Measurements from ENCODE around the gene PPWD1.
"Not testable (repeated sequence)": the region's sequence is repeated elsewhere in the genome, so short reads cannot be mapped to it uniquely, and the experiment has no call there.

The PPWD1 gene

GRCh38 chr5:65562731-65563701 is at the start of gene PPWD1, which contains the start of gene CENPK:
Gene PPWD1, plus strand, starts transcription at chr5:65563296. Its CDS starts 15 bp downstream, at chr5:65563311.
Gene CENPK, minus strand, starts transcription at chr5:65563168. Its CDS starts 8,261 bp downstream, at chr5:65554907.
- DNase-seq = peak; percentile 95

GRCh38 chr5:65525726-65526125 is 37.4 kb upstream of the PPWD1 start:
- DNase-seq = no peak

- no peak for DNase-seq
These were observed 32.2 kb upstream of the PPWD1 start for GRCh38 chr5:65530904-65531303.

DNA sequence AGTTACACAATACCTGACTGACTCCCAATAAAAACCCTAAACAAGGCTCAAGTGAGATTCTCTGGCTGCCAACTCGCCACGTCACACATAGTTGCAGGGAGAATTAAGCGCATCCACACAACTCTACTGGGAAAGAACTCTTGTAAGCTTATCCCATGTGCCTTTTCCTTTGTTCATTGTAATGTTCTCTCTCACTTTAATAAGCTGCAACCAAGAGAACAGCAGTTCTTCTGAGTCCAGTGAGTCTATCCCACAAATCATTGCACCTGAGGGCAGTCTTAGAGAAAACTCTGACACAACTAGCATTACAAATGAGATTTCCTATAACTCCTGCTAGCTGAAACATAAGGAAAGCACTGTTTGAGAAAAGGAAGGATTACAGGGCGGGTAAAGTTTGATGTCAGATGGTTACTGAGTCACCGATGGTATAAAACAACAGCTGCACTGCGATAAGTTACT is 27.5 kb upstream of the PPWD1 start:
- no peak for DNase-seq

DNA sequence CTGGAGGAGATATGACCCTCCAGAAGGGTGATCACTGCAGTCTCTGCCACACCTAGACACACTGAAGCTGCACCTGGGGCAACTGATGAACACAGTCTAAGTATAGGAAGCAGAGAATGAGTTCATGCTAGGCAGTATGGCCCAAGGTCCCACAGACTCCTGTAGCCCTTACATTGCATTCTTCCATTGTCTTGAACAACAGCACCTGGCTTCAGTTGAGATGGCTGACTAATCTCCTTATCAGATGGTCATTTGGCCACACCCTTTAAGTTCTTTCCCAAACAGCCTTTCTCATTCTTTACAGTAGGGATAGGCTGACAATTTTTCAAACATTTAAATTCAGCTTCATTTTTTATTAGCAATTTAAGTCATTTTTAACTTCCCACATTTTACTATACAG is 23.3 kb upstream of the PPWD1 start:
- DNase-seq = no peak

GRCh38 chr5:65544473-65544872 is 18.6 kb upstream of the PPWD1 start:
- DNase-seq = no peak

DNA sequence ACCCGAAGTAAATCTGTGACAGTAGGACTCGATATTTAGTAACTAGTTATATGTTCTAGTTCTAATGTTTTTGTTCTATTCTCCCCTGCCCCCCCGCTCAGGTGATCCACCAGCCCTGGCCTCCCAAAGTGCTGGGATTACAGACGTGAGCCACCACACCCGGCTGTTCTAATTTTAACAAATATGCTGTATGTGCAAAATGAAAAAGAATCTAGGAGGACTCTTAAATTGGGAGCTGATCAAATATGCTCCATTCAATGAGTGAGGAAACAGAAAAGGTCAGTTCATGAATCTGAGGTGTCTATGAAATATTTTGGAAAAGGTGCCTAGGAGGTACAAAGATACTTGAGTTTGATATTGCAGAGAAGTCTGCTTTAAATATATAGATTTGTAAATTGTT is 17.0 kb upstream of the PPWD1 start:
- no peak for DNase-seq

- DNase-seq = no peak
These were observed 14.8 kb upstream of the PPWD1 start for GRCh38 chr5:65548281-65548680.

GRCh38 chr5:65553941-65554340 is 9.2 kb upstream of the PPWD1 start:
- no peak for DNase-seq

DNA sequence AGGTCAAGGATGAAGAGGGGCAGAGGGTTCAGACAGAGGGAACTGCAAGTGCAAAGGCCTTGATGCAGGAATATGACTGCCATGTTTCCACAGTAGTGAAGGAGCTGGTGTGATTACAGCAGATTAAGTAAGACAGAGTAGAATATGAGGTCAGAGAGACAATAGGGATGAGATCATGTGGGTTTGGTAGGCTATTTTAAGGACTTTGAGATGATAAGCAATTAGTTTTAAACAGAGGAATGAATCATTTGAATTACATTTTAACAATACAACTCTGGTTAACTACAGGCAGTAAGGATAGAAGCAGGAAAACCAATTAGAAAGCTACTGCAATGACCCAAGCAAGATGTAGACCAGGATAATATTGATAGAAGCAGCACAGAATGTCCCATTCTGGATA is 7.8 kb upstream of the PPWD1 start:
- DNase-seq = no peak

GRCh38 chr5:65556181-65556580 is 6.9 kb upstream of the PPWD1 start:
- no peak for DNase-seq

GRCh38 chr5:65556718-65557117 is 6.4 kb upstream of the PPWD1 start:
- no peak for DNase-seq

DNA sequence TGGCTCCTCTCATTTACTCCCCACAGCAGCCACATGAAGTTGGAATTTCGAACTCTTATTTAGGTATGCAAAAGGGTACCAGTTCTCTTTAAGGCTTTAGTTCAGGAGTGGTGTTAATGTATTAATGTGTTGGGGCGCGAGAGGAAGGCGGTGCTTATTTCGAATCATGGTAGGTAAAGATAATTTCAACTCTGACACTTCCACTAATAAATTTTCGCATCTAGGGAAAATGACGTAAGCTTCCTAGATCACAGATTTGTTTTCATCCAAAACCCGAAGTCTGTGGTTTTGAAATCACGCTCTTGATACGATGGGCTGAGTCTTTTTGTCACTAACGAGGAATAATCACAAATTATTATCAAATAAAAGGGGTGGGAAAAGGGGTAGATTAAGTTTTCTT is 681 bp downstream of the PPWD1 start:
- DNase-seq = no peak

GRCh38 chr5:65566505-65566904 is 3.4 kb downstream of the PPWD1 start:
- DNase-seq = no peak

DNA sequence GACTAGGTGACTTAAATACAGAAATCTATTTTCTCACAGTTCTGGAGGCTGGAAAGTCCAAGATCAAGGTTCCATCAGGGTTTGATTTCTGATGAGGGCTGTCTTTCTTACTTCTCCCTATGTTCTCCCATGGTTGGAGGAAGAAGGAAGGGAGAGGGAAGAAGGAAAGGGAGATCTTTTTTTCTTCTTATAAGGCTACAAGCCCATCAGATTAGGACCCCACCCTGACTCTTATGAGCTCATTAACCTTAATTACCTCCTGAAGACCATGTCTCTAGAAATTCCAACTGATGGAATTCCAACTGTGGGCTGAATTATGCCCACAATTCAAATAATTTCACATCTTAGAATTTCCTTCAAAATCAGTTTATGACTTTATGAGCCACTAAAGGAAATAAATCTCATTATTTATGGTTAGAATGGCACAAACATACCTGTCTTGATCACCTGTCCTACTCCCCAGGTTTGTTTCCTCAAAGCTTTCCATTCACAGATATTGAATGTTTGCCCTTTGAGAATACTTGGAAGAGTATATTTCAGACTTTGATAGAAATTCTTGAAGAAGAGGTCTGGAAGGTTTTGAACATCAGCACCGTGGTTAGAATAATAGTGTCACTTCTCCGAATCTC is 7.6 kb downstream of the PPWD1 start:
- DNase-seq = no peak

- no peak for DNase-seq
These were observed 14.0 kb downstream of the PPWD1 start for GRCh38 chr5:65577141-65577540.

DNA sequence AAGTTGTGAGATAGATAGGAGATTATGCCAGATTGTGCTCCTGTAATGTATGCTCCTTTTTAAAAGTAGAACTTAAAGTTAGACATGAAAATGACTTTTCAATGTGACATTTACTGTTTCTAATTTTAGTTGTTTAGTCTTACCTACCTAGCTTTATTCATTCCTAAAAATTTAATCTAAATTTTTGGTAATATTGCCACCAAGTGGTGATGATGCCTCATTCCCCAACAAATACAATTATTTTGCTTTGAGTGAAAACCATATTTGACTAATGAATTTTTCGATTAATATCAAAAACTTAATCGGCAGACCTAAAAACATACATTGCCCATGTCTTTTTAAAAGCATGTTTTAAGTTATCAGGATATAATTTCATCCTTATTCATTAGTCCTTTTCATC is 25.6 kb downstream of the PPWD1 start:
- DNase-seq = no peak

DNA sequence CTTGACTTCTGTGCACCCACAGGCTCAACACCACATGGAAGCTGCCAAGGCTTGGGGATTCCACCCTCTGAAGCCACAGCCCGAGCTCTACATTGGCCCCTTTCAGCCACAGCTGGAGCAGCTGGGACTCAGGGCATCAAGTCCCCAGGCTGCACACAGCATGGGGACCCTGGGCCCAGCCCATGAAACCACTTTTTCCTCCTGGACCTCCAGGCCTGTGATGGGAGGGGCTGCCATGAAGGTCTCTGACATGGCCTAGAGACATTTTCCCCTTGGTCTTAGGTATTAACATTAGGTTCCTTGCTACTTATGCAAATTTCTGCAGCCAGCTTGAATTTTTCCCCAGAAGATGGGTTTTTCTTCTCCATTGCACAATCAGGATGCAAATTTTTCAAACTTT is 38.7 kb downstream of the PPWD1 start:
- not testable (repeated sequence) for DNase-seq

GRCh38 chr5:65611524-65611923 is 48.4 kb downstream of the PPWD1 start:
- DNase-seq = no peak

GRCh38 chr5:65612298-65612907 is 49.3 kb downstream of the PPWD1 start:
- no peak for DNase-seq

DNA sequence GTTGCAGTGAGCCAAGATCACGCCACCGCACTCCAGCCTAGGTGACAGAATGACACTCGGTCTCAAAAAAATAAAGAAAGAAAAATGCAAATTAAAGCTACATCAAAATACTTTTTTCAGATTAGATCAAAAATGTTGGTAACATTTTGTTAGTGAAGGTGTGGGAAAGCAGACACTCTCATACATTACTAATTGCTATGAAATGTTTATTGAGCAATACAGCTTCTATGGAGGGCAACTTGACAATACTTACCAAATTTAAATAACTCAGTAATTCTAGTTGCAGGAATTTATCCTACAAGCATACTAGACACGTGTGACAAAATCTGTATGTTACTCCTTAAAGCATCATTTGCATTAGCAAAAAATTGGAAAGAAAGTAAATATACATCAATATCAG is 56.9 kb downstream of the PPWD1 start:
- no peak for DNase-seq

GRCh38 chr5:65621961-65622360 is 58.9 kb downstream of the PPWD1 start:
- DNase-seq = not testable (repeated sequence)

DNA sequence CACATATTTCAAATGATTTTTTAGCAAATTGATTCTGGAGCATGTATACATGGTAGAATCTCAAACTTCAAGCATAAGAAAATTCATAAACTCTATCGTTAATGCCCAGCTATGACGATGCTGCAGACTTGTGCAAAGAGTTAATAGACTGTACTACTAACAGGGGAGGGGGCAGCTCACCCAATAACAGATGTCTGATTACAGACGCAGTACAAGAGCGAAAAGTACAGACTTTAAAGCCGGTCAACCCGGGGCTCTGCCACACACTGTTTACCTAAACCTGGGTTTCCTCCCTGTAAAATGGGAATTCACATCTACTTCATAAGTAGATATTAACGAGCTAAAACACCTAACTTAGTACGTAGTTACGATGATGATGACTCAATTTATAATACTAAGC is 60.4 kb downstream of the PPWD1 start:
- no peak for DNase-seq

Data from COR-L47 (cell line).